Fibroblast of villous mesenchyme (primary cell): ENCODE measurements around the gene EIF3L. TPM values are rescaled to one million over a fixed set of nuclear protein-coding genes. Genes with fewer than 3 reads are reported as not detected.
A peak's percentile ranks its signal among the peaks of the same experiment; 100 is the strongest.

Experiments used
- DNase-seq: peaks from one replicate; pipeline ENCODE4 v3.0.0-alpha.2; 2010; ENCODE audit warnings: low read depth
- H3K4me3 ChIP-seq: 2 replicates; pipeline ENCODE4 v1.5.1; 2011; ENCODE audit warnings: low read depth, mild to moderate bottlenecking, low read length
- CTCF ChIP-seq: IDR thresholded peaks from 2 replicates; pipeline ENCODE4 v1.5.1; 2012; ENCODE audit warnings: low read depth, mild to moderate bottlenecking, low read length; ENCODE audit not compliant: insufficient read depth
- total RNA-seq: library from RNA; depleted of rRNA; stranded (reverse); fragments of >200 nt; gene quantifications from 2 replicates; pipeline ENCODE4 v1.2.3, GENCODE V29; 2012

Gene EIF3L
- total RNA-seq, 1 donor = 285 TPM

- DNase-seq = no peak
- H3K4me3 ChIP-seq = no peak overlapping the region
- TF ChIP-seq CTCF = no peak
These were observed 80.2 kb downstream of the EIF3L start for GRCh38 chr22:37929390-37929789.

GRCh38 chr22:37930270-37930951 lies 81.2 kb downstream of the EIF3L start:
- peak; percentile 59 for TF ChIP-seq CTCF
- H3K4me3 ChIP-seq = no peak overlapping the region
- peak; percentile 27 for DNase-seq

- no peak overlapping the region for H3K4me3 ChIP-seq
- DNase-seq = no peak
- no peak for TF ChIP-seq CTCF
These were observed 81.8 kb downstream of the EIF3L start for GRCh38 chr22:37930952-37931440.

GRCh38 chr22:37931893-37932389 lies 82.7 kb downstream of the EIF3L start:
- H3K4me3 ChIP-seq = no peak overlapping the region
- DNase-seq = no peak
- TF ChIP-seq CTCF = no peak

- no peak overlapping the region for H3K4me3 ChIP-seq
- TF ChIP-seq CTCF = no peak
- DNase-seq = no peak
These were observed 83.2 kb downstream of the EIF3L start for GRCh38 chr22:37932401-37932800.

- H3K4me3 ChIP-seq = no peak overlapping the region
- no peak for TF ChIP-seq CTCF
- DNase-seq = no peak
These were observed 83.8 kb downstream of the EIF3L start for GRCh38 chr22:37932821-37933578.
